OCI-LY7 (cell line): ENCODE measurements around the gene YIPF6. TPM values are rescaled to one million over a fixed set of nuclear protein-coding genes. Genes with fewer than 3 reads are reported as not detected.
A peak's percentile ranks its signal among the peaks of the same experiment; 100 is the strongest.

Source experiments
- Bru-seq: library from RNA; stranded (reverse); fragments of 400-500 nt; gene quantifications from one replicate; lab custom pipeline; 2021; lab: Mats Ljungman, UMichigan
- BruChase-seq, 2 experiments: library from RNA; stranded (reverse); fragments of 400-500 nt; gene quantifications; one replicate each; lab custom pipeline; 2021; lab: Mats Ljungman, UMichigan
- BruUV-seq: library from RNA; stranded (reverse); fragments of 400-500 nt; replicated peaks from 2 replicates; lab custom pipeline; 2021; lab: Mats Ljungman, UMichigan
- CTCF ChIA-PET: fragments of 300-600 bp; sonication (Branson Sonifier 250); formaldehyde crosslinking; loops from one replicate; lab custom pipeline; 2022; ENCODE audit warnings: antibody characterized with exemption; ENCODE audit not compliant: unreplicated experiment; lab: Charles Lee
- POLR2A ChIA-PET: fragments of 300-600 bp; sonication (Branson Sonifier 250); formaldehyde crosslinking; loops from one replicate; lab custom pipeline; 2022; ENCODE audit warnings: antibody characterized with exemption; lab: Charles Lee
- DNase-seq: peaks from one replicate; pipeline ENCODE4 v3.0.0-alpha.2; 2015; ENCODE audit warnings: low spot score
- H2AFZ ChIP-seq: fragments of 200-600 bp; sonication (generic), shearing (Covaris generic); 2 replicates; pipeline ENCODE4 v1.6.1; 2014; ENCODE audit warnings: mild to moderate bottlenecking, antibody characterized with exemption, low read length, moderate library complexity
- H3K27ac ChIP-seq: fragments of 200-600 bp; sonication (generic); 2 replicates; pipeline ENCODE4 v1.5.1; 2014; ENCODE audit warnings: mixed run types, low read depth, mild to moderate bottlenecking, moderate library complexity, low read length, inconsistent platforms; ENCODE audit not compliant: poor library complexity, severe bottlenecking
- H3K36me3 ChIP-seq: fragments of 200-600 bp; sonication (generic); 2 replicates; pipeline ENCODE4 v1.6.1; 2014; ENCODE audit warnings: mild to moderate bottlenecking, antibody characterized with exemption, low read length, moderate library complexity, mixed read lengths; ENCODE audit not compliant: insufficient read depth
- H3K4me1 ChIP-seq: fragments of 200-600 bp; sonication (generic); 2 replicates; pipeline ENCODE4 v1.5.1; 2014; ENCODE audit warnings: mild to moderate bottlenecking, low read length; ENCODE audit not compliant: insufficient read depth, poor library complexity, severe bottlenecking
- H3K4me2 ChIP-seq: fragments of 200-600 bp; sonication (generic); 2 replicates; pipeline ENCODE4 v1.6.1; 2014; ENCODE audit warnings: mild to moderate bottlenecking, low read length
- H3K4me3 ChIP-seq: fragments of 200-600 bp; sonication (generic); 2 replicates; pipeline ENCODE4 v1.5.1; 2014; ENCODE audit warnings: mild to moderate bottlenecking, low read depth, low read length; ENCODE audit not compliant: poor library complexity, severe bottlenecking
- H3K79me2 ChIP-seq: fragments of 200-600 bp; sonication (generic); 2 replicates; pipeline ENCODE4 v1.6.1; 2016; ENCODE audit warnings: low read depth, mild to moderate bottlenecking, low read length, moderate library complexity, mixed read lengths; ENCODE audit not compliant: insufficient read depth
- H3K9me2 ChIP-seq: fragments of 200-600 bp; sonication (generic); 2 replicates; pipeline ENCODE4 v1.6.1; 2016; ENCODE audit warnings: mild to moderate bottlenecking, low read length, mixed read lengths; ENCODE audit not compliant: insufficient read depth
- H3K9me3 ChIP-seq: fragments of 200-600 bp; sonication (generic); 2 replicates; pipeline ENCODE4 v1.6.1; 2014; ENCODE audit warnings: mild to moderate bottlenecking, mixed run types, low read length, mixed read lengths
- H4K20me1 ChIP-seq: fragments of 200-600 bp; sonication (generic); 2 replicates; pipeline ENCODE4 v1.6.1; 2014; ENCODE audit warnings: mild to moderate bottlenecking, antibody characterized with exemption, low read length, moderate library complexity, mixed read lengths; ENCODE audit not compliant: insufficient read depth
- EZH2phosphoT487 ChIP-seq: fragments of 200-600 bp; sonication (generic); IDR thresholded peaks from 2 replicates; pipeline ENCODE4 v1.6.1; 2018; ENCODE audit warnings: low read depth, borderline replicate concordance, mild to moderate bottlenecking, mixed run types, antibody characterized with exemption, low read length, moderate library complexity, mixed read lengths
- intact Hi-C: fragments of 100-400 bp; cut with micrococcal nuclease; formaldehyde crosslinking; loops from one replicate; pipeline ENCODE4 v1.10.0; 2022; ENCODE audit not compliant: unreplicated experiment
- long read RNA-seq: library from polyadenylated mRNA; stranded (forward); transcript quantifications from one replicate; pipeline ENCODE4 v2.0.0, GENCODE V29; 2022
- total RNA-seq, 2 experiments: library from RNA; depleted of rRNA in 1 of 2; stranded (reverse); fragments of >200 nt in 1 of 2; shearing (Covaris generic) in 1 of 2; gene quantifications; 2 replicates each; pipeline ENCODE4 v1.2.3, GENCODE V29; 2014 to 2022
- TF ChIP-seq, protein P1 (sequence below): fragments of 200-600 bp; sonication (generic); conservative IDR thresholded peaks from 2 replicates; pipeline ENCODE4 v1.5.1; 2014; ENCODE audit warnings: mild to moderate bottlenecking, antibody characterized with exemption, low read length, moderate library complexity, mixed read lengths

YIPF6 gene, protein sequence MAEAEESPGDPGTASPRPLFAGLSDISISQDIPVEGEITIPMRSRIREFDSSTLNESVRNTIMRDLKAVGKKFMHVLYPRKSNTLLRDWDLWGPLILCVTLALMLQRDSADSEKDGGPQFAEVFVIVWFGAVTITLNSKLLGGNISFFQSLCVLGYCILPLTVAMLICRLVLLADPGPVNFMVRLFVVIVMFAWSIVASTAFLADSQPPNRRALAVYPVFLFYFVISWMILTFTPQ
- total RNA-seq (2014; rRNA removed; shearing (Covaris generic)) (7.2 and 9.0 TPM in 2 replicates), total RNA-seq (2022) (14.7 and 16.3 TPM in 2 replicates), Bru-seq, nascent RNA (percentile 76 among the genes with signal in this experiment), BruChase-seq, experiment 1, labeled RNA remaining after a 6-hour chase (percentile 71 among the genes with signal in this experiment), BruChase-seq, experiment 2, labeled RNA remaining after a 2-hour chase (percentile 83 among the genes with signal in this experiment)
- long read RNA-seq, full-length matches to known transcripts, result 29 of 32 reads
- long read RNA-seq, partial matches to known transcripts, result 1 of 32 reads
- long read RNA-seq, other reads (novel, unspliced or antisense), result 2 of 32 reads

DNA sequence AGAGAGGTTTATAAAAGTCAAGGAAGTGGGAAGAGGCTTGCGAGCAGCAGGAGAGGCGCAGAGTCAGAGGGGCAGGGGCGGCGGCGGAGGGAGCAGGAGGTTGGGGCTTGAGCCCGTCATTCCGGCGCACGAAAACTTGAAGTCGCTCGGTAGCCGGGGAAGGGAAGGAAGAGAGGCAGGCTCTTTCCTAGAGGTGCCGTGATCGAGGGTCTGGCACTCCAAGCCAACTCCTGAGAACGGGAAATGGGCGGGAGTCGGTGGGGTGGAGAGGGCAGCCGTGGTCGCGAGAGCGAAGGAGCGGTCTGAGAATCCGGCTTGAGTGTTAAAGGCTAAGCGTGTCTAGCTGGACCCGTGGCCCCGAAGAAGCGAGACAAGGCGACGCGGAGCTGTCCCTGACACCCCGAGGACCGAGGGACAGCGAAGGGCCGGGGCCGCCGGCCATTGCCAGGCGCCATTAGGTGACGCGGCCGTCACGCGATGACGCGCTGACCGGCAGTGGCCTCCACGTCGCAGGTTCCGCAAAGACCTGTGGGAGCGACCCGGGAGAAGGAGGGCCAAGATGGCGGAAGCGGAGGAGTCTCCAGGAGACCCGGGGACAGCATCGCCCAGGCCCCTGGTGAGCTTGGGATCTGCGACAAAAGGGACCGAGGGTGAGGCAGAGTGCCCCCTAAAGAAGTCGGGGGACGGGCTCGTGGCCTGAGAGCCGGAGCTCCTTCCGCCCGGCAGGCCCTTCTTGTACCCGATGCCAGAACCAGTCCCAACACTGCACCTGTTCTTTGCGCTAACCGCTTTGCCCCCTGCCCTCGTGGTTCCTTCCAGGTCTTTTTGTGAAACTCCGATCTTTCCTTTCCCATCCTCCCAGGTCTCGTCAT, at the start of gene YIPF6:
Gene YIPF6, plus strand, starts transcription at position 544 of the 872 bp plus-strand sequence. Its CDS starts 16 bp downstream, at position 560.
- ChIA-PET CTCF (no interaction called here), POLR2A (interaction anchor here (1.2 kb wide), 1 partner anchor 21 kb away, joined by 3 read pairs; no protein-coding TSS in a partner anchor)
- no peaks in the 10 kb centered on the region for H3K36me3 ChIP-seq
- peaks cover 7% of the 10 kb centered on the region for H3K4me1 ChIP-seq
- peak within 1 kb of the TSS; percentile 83 for H2AFZ ChIP-seq
- H3K9me3 ChIP-seq, result no peaks in the 10 kb centered on the region
- H3K9me2 ChIP-seq, result no peaks in the 10 kb centered on the region
- H3K4me3 ChIP-seq, result peak within 1 kb of the TSS; percentile 88
- H4K20me1 ChIP-seq, result no peaks in the 10 kb centered on the region
- peaks cover 11% of the 10 kb centered on the region for H3K79me2 ChIP-seq
- H3K4me2 ChIP-seq, result peak within 1 kb of the TSS; percentile 77
- H3K27ac ChIP-seq, result peak within 1 kb of the TSS; percentile 30
- DNase-seq, result peak; percentile 75
- intact Hi-C loops, result loop anchor here (5.0 kb wide), 1 partner anchor 329 kb away; the partner anchor contains the start of gene EFNB1
- TF ChIP-seq, protein P1, sequence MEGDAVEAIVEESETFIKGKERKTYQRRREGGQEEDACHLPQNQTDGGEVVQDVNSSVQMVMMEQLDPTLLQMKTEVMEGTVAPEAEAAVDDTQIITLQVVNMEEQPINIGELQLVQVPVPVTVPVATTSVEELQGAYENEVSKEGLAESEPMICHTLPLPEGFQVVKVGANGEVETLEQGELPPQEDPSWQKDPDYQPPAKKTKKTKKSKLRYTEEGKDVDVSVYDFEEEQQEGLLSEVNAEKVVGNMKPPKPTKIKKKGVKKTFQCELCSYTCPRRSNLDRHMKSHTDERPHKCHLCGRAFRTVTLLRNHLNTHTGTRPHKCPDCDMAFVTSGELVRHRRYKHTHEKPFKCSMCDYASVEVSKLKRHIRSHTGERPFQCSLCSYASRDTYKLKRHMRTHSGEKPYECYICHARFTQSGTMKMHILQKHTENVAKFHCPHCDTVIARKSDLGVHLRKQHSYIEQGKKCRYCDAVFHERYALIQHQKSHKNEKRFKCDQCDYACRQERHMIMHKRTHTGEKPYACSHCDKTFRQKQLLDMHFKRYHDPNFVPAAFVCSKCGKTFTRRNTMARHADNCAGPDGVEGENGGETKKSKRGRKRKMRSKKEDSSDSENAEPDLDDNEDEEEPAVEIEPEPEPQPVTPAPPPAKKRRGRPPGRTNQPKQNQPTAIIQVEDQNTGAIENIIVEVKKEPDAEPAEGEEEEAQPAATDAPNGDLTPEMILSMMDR, result no peak
- no peak for TF ChIP-seq EZH2phosphoT487
- BruUV-seq, result no TSS peak

DNA sequence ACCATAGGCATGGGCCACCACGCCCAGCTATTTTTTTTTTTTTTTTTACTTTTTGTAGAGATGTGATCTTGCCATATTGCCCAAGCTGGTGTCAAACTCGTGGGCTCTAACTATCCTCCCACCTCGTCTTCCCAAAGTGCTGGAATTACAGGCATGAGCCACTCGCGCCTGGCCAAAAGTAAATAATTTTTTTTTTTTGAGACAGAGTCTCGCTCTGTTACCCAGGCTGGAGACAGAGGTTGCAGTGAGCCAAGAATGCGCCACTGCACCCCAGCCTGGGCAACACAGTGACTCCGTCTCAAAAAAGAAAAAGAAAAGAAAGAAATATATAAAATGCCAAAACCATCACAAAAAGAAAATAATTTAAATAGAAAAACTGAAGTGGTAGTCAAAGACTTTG, 47.1 kb upstream of the YIPF6 start:
- intact Hi-C loops, result no loop called here
- no peak for DNase-seq
- H3K36me3 ChIP-seq, result no peaks in the 10 kb centered on the region
- H3K9me2 ChIP-seq, result no peaks in the 10 kb centered on the region
- TF ChIP-seq EZH2phosphoT487, result no peak
- TF ChIP-seq, protein P1, result no peak
- BruUV-seq, result no TSS peak
- H3K79me2 ChIP-seq, result no peaks in the 10 kb centered on the region
- H3K27ac ChIP-seq, result no peak overlapping the region
- no peak overlapping the region for H3K4me3 ChIP-seq
- H2AFZ ChIP-seq, result no peak overlapping the region
- no peaks in the 10 kb centered on the region for H3K4me1 ChIP-seq
- H4K20me1 ChIP-seq, result no peaks in the 10 kb centered on the region
- ChIA-PET CTCF (no interaction called here), POLR2A (no interaction called here)
- no peak overlapping the region for H3K4me2 ChIP-seq
- H3K9me3 ChIP-seq, result no peaks in the 10 kb centered on the region
